Progenitor cell of endocrine pancreas (in vitro differentiated cells): ENCODE results near the gene COL27A1. TPM values are rescaled to one million over a fixed set of nuclear protein-coding genes. Genes with fewer than 3 reads are reported as not detected.

ENCODE experiments used
- DNase-seq: peaks from one replicate; pipeline ENCODE4 v3.0.0; 2021; ENCODE audit warnings: low spot score; ENCODE audit not compliant: unreplicated experiment
- H3K27ac Mint-ChIP-seq: 2 replicates; pipeline ENCODE4 v1.8.0; 2021; ENCODE audit warnings: mild to moderate bottlenecking, moderate library complexity, mixed read lengths
- H3K27me3 Mint-ChIP-seq: 2 replicates; pipeline ENCODE4 v1.8.0; 2021; ENCODE audit warnings: mixed read lengths
- H3K36me3 Mint-ChIP-seq: 2 replicates; pipeline ENCODE4 v1.8.0; 2022; ENCODE audit warnings: mixed read lengths; ENCODE audit not compliant: insufficient read depth
- H3K4me1 Mint-ChIP-seq: 2 replicates; pipeline ENCODE4 v1.8.0; 2021; ENCODE audit warnings: low read depth, mixed read lengths
- H3K4me3 Mint-ChIP-seq: 2 replicates; pipeline ENCODE4 v1.8.0; 2021; ENCODE audit warnings: low read depth, mild to moderate bottlenecking, moderate library complexity, mixed read lengths
- H3K9me3 Mint-ChIP-seq: 2 replicates; pipeline ENCODE4 v1.8.0; 2021; ENCODE audit warnings: low read depth, mixed read lengths
- CTCF ChIP-seq: fragments of 200-600 bp; sonication (generic); IDR thresholded peaks from one replicate; pipeline ENCODE4 v1.5.0; 2021; ENCODE audit warnings: antibody characterized with exemption, mild to moderate bottlenecking; ENCODE audit not compliant: unreplicated experiment
- total RNA-seq: library from RNA; stranded (reverse); gene quantifications from 2 replicates; pipeline ENCODE4 v1.2.1, GENCODE V29; 2021

Gene COL27A1
- total RNA-seq, 1 donor from 2014 or later = 178 TPM

DNA sequence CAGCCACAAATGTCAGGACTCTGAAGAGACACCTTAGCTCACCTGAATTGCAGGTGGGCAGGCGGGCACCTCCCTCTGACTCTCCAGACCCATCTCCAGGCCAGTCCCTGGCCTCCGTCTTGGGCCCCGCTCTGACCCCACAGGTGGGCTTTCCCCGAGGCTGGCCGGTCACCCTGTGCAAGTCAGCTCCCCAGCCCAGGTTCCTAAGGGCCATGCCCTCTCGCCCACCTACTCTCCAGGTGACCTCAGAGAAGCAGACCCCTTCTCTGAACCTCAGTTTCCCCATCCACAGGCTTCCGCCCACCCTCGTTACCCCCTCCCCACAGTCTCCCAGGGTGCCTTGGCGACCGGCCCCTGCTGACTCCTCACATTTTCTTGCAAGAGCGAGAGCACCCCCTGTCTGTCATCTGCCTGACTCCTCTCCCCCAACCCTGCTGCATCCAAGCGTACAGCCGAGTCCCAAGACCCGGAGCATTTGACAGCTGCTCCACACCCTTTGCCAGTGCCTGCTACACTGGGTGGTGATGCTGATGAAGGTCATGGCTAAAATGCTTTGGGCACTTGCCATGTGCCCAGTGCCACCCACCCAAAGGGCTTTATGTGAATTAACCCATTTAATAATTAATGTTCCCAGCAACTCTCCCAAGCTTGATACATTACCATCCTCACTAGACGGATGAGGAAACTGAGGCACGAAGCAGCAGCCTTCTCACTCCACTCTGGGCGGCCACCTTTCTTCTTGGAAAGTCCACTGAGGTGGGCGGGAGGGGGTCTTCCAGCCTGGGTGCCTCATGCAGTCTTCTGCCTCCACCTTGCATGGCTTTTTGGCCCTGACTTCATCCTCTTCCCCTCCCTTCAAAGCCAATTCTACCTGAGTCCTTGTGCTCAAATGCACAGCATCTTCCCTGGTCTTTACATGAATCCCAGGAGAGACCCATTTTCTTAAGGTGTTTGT, 116.5 kb downstream of the COL27A1 start:
- no peak for DNase-seq
- Mint-ChIP-seq H3K27ac (peak overlapping the region; percentile 77), H3K36me3 (peaks cover 32% of the 10 kb centered on the region), H3K4me3 (no peak overlapping the region), H3K27me3 (no peaks in the 10 kb centered on the region), H3K9me3 (no peaks in the 10 kb centered on the region), H3K4me1 (peaks cover 1% of the 10 kb centered on the region)
- TF ChIP-seq CTCF = peak; percentile 36

DNA sequence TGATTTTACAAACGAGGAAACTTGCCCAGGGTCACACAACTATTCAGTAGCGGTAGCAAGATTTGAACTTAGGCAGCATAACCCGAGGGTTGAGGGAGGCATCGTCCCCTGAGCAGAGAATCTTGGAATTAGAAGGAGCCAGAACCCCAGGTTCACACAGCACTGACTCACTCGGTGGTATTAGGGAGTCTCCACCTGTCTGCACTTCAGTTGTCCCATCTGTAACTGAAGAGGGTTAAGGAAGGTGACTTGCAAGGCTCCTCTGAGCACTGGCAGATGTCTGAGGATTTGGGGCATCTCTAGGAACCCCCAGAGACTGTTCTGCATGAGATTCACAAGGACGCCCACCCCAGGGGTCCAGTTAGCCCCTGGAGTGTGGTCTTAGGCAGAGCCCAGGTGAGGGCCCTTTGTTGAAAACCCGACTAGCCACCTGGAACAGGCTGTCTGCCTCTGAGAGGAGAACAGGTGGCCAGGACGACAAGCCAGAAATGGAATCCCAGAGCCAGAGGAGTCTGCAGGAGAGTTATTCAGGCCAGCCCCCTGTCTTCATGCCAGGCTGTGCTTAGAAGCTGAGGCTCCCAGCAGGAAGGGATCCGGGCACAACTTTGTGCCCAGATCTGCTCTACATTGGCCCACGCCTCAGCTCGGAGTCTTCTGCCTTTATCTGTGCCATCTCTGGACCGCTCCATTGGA, 117.5 kb downstream of the COL27A1 start:
- Mint-ChIP-seq H3K9me3 (no peaks in the 10 kb centered on the region), H3K27ac (peak overlapping the region; percentile 77), H3K4me3 (no peak overlapping the region), H3K27me3 (no peaks in the 10 kb centered on the region), H3K4me1 (peaks cover 1% of the 10 kb centered on the region), H3K36me3 (peaks cover 34% of the 10 kb centered on the region)
- TF ChIP-seq CTCF = no peak
- DNase-seq = no peak

- TF ChIP-seq CTCF = no peak
- H3K27me3 Mint-ChIP-seq = no peaks in the 10 kb centered on the region
- peaks cover 39% of the 10 kb centered on the region for H3K36me3 Mint-ChIP-seq
- H3K9me3 Mint-ChIP-seq = no peaks in the 10 kb centered on the region
- DNase-seq = no peak
- peaks cover 1% of the 10 kb centered on the region for H3K4me1 Mint-ChIP-seq
- H3K4me3 Mint-ChIP-seq = no peak overlapping the region
- peak overlapping the region; percentile 52 for H3K27ac Mint-ChIP-seq
Observed at GRCh38 chr9:114273461-114273881, 118.1 kb downstream of the COL27A1 start.

GRCh38 chr9:114274217-114274616, 118.9 kb downstream of the COL27A1 start:
- DNase-seq = no peak
- H3K27me3 Mint-ChIP-seq = no peaks in the 10 kb centered on the region
- no peak for TF ChIP-seq CTCF
- H3K4me1 Mint-ChIP-seq = peaks cover 1% of the 10 kb centered on the region
- H3K4me3 Mint-ChIP-seq = no peak overlapping the region
- no peaks in the 10 kb centered on the region for H3K9me3 Mint-ChIP-seq
- H3K27ac Mint-ChIP-seq = no peak overlapping the region
- peaks cover 34% of the 10 kb centered on the region for H3K36me3 Mint-ChIP-seq

DNA sequence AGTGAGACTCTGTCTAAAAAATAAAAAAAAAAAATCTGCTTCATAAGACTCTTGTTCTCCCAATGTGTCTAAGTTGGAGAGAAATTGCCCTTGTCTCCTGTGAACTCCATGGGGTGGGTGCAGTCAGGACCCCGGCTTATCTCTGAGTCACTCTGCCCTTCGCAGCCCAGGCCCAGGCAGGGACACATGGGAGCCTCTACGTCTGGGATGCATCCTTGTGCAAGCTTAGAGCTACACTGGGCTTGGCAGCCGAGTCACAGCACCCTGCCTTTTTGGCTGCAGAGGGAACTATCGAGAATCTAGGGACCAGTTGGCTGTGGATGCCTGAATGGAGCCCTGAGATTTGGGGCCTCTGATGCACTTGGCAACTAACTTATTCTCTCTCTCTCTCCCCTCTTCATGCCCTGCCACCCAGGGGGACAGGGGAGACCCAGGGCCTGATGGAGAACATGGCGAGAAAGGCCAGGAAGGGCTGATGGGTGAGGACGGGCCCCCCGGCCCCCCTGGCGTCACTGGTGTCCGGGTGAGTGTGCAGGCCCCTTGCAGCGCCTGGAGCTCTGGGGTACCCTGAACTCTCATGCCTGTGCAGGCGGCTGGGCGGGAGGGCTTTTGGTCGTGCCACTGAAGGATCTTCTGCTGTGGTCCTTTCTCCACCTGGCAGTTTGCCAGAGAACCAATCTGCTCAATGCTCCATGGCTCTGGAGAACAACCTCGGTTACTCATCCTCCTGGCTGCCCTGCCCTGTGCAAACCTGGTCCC, 120.1 kb downstream of the COL27A1 start:
- no peak for DNase-seq

More for the DNA sequence above, 120.1 kb downstream of the COL27A1 start:
- Mint-ChIP-seq H3K4me3 (no peak overlapping the region), H3K27ac (peak overlapping the region; percentile 29), H3K27me3 (no peaks in the 10 kb centered on the region), H3K4me1 (peaks cover 1% of the 10 kb centered on the region), H3K36me3 (peaks cover 34% of the 10 kb centered on the region), H3K9me3 (no peaks in the 10 kb centered on the region)
- TF ChIP-seq CTCF = no peak
